UCSD-AML1 (cell line): Measurements from ENCODE around the gene OR7G1.
"Not testable (repeated sequence)": the region's sequence is repeated elsewhere in the genome, so short reads cannot be mapped to it uniquely, and the experiment has no call there.

Experiments
- DNase-seq: peaks from one replicate; lab custom pipeline; 2025; ENCODE audit not compliant: unreplicated experiment; lab: John Stamatoyannopoulos, UW

The OR7G1 gene

DNA sequence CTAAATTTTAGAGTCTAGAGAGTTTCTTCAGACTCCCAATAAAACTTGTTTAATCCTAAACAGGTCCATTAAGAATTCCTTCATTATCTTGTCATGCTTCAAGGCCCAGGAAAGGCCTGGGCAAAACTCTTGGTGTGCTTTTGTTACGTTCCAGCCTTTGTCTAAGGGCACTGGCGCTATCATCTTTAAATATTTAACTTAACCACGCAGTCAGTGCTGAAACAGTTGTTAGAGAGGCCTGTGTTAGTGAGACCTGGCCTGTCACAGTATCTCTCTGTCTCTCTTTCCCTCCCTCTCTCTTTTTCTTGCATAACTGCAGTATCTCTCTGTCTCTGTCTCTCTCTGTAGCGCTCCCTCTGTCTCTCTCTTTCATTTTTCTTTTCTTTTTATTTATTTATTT is 36.9 kb downstream of the OR7G1 start:
- no peak for DNase-seq

DNA sequence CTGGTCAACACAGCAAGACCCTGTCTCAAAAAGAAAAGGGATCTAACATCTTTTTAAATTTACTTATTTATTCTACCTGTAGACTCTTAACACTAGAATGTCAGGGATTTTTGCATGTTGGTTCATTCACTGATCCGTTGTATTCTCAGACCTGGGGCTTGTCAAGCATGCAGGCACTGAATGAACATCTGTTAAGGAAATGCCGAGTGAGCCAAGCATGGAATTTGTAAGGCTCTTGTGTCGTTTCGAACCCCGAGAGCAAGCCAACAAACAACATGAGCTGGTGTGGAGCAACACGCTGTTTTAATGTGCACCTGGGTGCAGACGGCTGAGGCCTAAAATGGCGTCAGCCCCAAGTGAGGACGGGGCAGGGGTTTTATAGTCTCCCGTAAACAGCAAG is 38.7 kb downstream of the OR7G1 start:
- no peak for DNase-seq

DNA sequence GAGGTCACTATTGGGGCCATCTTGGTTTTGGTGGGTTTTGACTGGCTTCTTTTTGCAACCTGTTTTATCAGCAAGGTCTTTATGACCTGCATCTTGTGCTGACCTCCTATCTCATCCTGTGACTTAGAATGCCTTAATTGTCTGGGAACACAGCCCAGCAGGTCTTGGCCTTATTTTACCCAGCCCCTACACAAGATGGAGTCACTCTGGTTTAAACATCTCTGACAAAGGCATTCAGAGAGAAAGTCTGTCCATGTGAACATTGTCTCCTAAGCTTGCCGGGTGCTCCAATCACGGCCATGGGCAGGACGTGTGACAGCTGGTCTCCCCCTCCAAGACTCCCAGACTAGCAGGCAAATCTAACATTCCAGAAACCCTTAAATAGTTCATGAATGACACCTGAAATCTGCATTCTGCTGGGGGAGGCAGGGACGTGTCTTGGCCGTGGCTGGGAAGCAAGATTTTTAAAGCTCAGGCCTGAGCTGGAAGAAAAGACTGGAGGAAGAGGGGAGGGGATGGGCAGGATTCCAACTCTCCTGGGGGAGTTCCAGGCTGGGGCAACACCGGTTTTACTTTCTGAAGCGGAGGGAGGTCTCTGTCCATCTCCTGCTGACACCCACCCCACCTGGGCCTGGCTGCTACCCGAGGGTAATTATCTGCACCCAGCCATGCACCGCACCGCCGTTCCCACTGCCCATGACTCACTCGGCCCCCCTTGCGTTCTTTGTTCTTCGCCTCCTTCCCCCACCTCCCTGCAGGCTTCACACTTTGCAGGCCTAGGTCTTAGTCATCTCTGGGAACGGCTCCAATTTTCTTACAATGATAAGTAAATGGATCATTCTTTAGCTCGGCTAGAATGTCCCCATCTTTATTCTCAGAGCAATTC is 40.3 kb downstream of the OR7G1 start:
- DNase-seq: no peak

DNA sequence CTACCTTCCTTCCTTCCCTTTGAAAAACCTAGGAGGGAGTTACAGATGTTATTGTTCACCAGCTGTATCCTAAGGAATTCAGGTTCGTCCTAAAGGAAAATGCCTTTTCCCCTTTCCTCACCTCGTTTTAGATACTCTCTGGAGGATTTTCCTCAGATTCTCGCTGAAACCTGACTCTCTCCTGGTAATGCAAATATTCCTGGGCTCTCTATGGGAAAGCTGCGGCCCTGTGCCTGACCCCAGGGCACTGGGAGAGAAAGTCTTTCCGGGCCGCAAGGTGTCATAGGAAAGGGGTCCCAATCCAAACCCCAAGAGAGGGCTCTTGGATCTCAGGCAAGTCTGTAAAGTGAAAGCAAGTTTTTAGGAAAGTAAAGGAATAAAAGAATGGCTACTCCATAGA is 41.8 kb downstream of the OR7G1 start:
- DNase-seq: no peak

DNA sequence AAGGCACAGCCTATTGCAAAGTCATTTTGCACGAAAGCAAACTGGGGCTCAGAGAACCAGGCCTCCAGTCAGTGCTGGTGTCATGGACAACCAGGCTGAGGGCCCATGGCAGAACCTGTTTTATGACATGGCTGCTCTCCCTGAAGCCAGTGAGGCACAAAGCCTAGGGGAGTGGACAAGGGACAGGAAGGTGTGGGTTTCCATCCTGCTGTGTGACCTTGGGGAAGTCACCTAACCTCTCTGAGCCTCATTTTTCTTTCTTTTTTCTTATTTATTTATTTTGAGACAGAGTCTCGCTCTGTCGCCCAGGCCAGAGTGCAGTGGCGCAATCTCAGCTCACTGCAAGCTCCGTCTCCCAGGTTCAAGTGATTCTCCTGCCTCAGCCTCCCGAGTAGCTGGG is 43.8 kb downstream of the OR7G1 start:
- not testable (repeated sequence) for DNase-seq

DNA sequence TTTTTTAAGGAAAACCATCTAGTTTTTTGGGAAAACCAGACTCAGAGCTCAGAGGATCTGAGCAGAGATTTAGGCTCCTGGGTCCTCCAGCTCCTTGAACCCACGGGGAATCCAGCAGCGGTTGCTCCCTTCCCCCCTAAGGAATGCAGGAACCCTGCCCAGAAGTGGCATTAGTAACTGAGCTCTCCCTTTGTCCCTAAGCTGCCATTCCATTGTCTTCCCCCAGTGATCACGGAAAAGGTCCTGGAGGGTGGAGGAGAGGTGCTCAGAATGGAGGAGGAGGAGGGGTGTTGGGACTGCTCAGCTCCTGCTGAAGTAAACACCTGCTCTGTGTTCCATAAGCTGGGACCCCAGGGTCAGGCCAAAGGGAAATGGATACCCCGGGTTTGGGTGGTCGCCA is 45.5 kb downstream of the OR7G1 start:
- DNase-seq: no peak

DNA sequence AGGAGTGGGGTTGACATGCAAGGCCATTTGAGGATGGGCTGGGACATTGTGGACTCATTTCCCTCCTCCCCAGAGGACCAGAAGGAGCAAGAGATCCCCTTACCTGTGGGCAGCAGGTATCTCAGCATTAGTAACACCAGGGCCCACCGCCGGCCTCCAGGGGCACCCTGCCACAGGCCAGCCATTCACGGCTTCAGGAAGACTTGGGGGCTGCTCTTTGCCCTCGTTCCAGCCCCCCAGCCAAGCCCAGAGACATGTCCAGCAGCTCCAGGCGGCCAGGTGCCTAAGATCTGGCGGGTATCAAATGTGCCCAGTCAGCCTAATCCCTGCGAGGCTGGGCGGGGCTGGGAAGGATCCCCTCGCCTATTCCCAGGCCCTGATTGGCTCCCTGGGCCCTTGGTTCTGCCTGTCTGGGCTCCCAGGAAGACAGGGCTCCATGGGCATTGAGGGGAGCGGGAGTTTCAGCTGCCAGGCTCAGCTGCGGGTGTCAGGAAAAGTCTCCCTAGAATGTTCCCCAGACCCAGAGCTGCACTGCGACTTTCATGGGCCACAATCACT is 50.0 kb downstream of the OR7G1 start:
- DNase-seq: no peak
